ENCODE measurements around the gene SCAF4. TPM values are rescaled to one million over a fixed set of nuclear protein-coding genes. Genes with fewer than 3 reads are reported as not detected.

SCAF4 gene
- total RNA-seq, 4 donors from 2014 or later: 15.6 to 34.2 (median 17.7) TPM

- TF ChIP-seq CTCF (IDR thresholded peaks at IDR 0.05; ENCODE audit: low read depth): no peak
Measured at GRCh38 chr21:31624961-31625491, 106.9 kb downstream of the SCAF4 start.

- TF ChIP-seq CTCF (IDR thresholded peaks at IDR 0.05; ENCODE audit: low read depth): no peak
Measured at GRCh38 chr21:31624181-31624580, 107.7 kb downstream of the SCAF4 start.

GRCh38 chr21:31623664-31624063 lies 108.3 kb downstream of the SCAF4 start:
- no peak for TF ChIP-seq CTCF (IDR thresholded peaks at IDR 0.05; ENCODE audit: low read depth)

- TF ChIP-seq CTCF (IDR thresholded peaks at IDR 0.05; ENCODE audit: low read depth): no peak
Measured at GRCh38 chr21:31622397-31622796, 109.5 kb downstream of the SCAF4 start.

Small RNAs within 50 kb of the gene (small RNA-seq; reads per million reads assigned to genes)
- not detected for gene RF01241

Other genes with a start within 250 kb of the SCAF4 start
- gene SOD1, start 72.4 kb downstream of the SCAF4 start, total RNA-seq: 100 to 1,000 TPM; 237 to 410 (median 328) TPM
- gene HUNK, start 140.9 kb upstream of the SCAF4 start, total RNA-seq: under 1 TPM; 0.16 to 0.66 (median 0.18) TPM